ENCODE measurements around the gene LRRC71.

LRRC71 gene

DNA sequence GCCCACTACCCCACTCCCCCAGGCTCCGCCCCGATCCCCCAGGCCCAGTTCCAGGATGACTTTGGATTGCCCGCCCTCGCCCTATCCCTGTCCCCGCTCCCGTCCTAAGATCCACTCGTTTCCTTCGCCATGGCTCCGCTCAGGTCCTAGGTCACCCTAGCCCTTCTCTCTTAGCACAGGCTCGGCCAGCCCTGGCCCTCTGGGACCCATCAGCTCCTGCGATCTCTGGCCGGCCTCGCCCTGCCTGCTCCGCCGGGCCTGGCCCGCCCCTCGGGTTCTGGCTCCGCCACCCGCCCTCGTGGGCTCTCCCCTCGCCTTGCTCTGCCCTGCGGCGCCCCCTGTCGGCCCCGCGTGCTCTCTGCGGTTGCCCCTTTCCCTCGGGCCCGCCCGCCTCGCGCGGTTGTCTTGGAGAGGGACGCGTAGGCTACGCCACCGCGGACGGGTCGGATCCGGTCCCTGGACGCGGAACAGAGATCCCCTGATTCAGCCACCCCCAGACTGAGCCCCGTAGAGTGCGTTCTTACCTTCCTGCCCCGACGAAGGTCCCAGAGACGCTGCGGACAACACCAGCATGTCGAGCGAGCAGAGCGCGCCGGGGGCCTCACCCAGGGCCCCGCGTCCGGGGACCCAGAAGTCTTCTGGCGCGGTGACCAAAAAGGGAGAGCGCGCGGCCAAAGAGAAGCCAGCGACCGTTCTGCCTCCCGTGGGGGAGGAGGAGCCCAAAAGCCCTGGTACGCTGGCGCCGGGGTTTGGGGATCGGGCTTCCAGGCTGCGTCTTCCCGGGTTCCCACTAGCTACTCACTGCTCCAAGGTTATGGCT lies at the start of gene LRRC71:
Gene LRRC71 (plus strand): TSS at position 400 of the 820 bp plus-strand sequence. CDS start 172 bp downstream, at position 572.
- ChIA-PET CTCF (interaction anchor here (1.5 kb wide), 1 partner anchor 30 kb away, joined by 3 read pairs; no protein-coding TSS in a partner anchor), POLR2A (no interaction called here)
- TF ChIP-seq CTCF (IDR thresholded peaks at IDR 0.05; ENCODE audit: control extremely low read depth, extremely low read depth, low read depth, missing control alignments) = peak; percentile 38
- peak; percentile 72 for DNase-seq (ENCODE audit: extremely low spot score)

DNA sequence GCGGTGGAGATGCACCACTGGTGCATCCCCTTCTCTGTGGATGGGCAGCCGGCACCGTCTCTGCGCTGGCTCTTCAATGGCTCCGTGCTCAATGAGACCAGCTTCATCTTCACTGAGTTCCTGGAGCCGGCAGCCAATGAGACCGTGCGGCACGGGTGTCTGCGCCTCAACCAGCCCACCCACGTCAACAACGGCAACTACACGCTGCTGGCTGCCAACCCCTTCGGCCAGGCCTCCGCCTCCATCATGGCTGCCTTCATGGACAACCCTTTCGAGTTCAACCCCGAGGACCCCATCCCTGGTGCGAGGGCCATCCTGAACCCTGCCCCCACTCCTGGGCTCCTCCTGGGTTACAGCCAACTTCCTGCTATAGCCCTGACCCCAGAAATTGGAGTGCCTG lies 46.8 kb upstream of the LRRC71 start:
- DNase-seq (ENCODE audit: extremely low spot score) = no peak
- TF ChIP-seq CTCF (IDR thresholded peaks at IDR 0.05; ENCODE audit: control extremely low read depth, extremely low read depth, low read depth, missing control alignments) = no peak
- CTCF ChIA-PET = interaction anchor here (0.7 to 4.3 kb wide), 3 partner anchors 13 to 171 kb away, joined by 3 to 14 read pairs (median 3); partner anchors contain the start of gene NTRK1
- POLR2A ChIA-PET = no interaction called here

DNA sequence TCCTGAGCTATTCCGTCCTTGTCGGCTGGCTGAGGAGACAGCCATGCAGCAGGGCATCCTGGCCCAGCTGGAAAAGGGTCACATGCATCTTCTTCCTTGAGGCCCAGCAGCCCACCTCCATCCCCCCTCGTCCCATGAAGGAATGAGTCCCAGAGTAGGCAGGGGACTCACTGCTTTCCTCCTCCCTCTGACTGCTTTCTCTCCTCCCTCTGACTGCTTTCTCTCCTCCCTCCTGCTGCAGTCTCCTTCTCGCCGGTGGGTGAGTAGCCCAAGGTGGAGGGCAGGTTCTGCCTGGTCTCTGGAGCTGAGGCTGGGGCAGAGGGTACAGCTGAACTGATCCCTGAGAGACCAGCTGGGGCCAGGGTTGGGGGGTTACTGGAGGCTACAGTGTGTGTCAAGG lies 46.3 kb upstream of the LRRC71 start:
- POLR2A ChIA-PET = no interaction called here
- TF ChIP-seq CTCF (IDR thresholded peaks at IDR 0.05; ENCODE audit: control extremely low read depth, extremely low read depth, low read depth, missing control alignments) = no peak
- CTCF ChIA-PET = interaction anchor here (0.7 to 4.3 kb wide), 2 partner anchors 14 to 171 kb away, joined by 3 to 14 read pairs; partner anchors contain the start of gene NTRK1
- DNase-seq (ENCODE audit: extremely low spot score) = no peak

GRCh38 chr1:156874572-156875340 lies 45.7 kb upstream of the LRRC71 start:
- TF ChIP-seq CTCF (IDR thresholded peaks at IDR 0.05; ENCODE audit: control extremely low read depth, extremely low read depth, low read depth, missing control alignments) = no peak
- CTCF ChIA-PET = interaction anchor here (0.7 to 2.9 kb wide), 6 partner anchors 9 to 185 kb away, joined by 3 to 15 read pairs (median 3); no protein-coding TSS in a partner anchor
- POLR2A ChIA-PET = no interaction called here
- no peak for DNase-seq (ENCODE audit: extremely low spot score)

GRCh38 chr1:156875341-156875615 lies 45.2 kb upstream of the LRRC71 start:
- CTCF ChIA-PET = interaction anchor here (1.1 to 2.9 kb wide), 5 partner anchors 9 to 186 kb away, joined by 3 to 15 read pairs (median 3); no protein-coding TSS in a partner anchor
- no peak for TF ChIP-seq CTCF (IDR thresholded peaks at IDR 0.05; ENCODE audit: control extremely low read depth, extremely low read depth, low read depth, missing control alignments)
- POLR2A ChIA-PET = no interaction called here
- no peak for DNase-seq (ENCODE audit: extremely low spot score)

GRCh38 chr1:156876281-156876680 lies 44.2 kb upstream of the LRRC71 start:
- CTCF ChIA-PET = interaction anchor here (1.0 to 5.4 kb wide), 6 partner anchors 8 to 187 kb away, joined by 3 to 30 read pairs (median 4); partner anchors contain the start of genes INSRR and NTRK1
- POLR2A ChIA-PET = no interaction called here
- no peak for DNase-seq (ENCODE audit: extremely low spot score)
- TF ChIP-seq CTCF (IDR thresholded peaks at IDR 0.05; ENCODE audit: control extremely low read depth, extremely low read depth, low read depth, missing control alignments) = no peak
